ENCODE results near the gene AGAP3.

The AGAP3 gene

GRCh38 chr7:151142686-151143040 is 56.4 kb downstream of the AGAP3 start:
- no peak for DNase-seq (ENCODE audit: low read depth in 2 of 2)
- H3K4me3 ChIP-seq (replicated peaks in 1 of 2; ENCODE audit: low read depth in 2 of 2, low read length in 2 of 2) = no peak overlapping the region
- no peak for TF ChIP-seq CTCF (IDR thresholded peaks at IDR 0.05; ENCODE audit: low read depth, low read length)

- TF ChIP-seq CTCF (IDR thresholded peaks at IDR 0.05; ENCODE audit: low read depth, low read length) = no peak
- H3K4me3 ChIP-seq (replicated peaks in 1 of 2; ENCODE audit: low read depth in 2 of 2, low read length in 2 of 2) = no peak overlapping the region
- DNase-seq (ENCODE audit: low read depth in 2 of 2) = peak in 1 of 2 donors; percentile 41
Measured at GRCh38 chr7:151143261-151144015, 57.2 kb downstream of the AGAP3 start.

GRCh38 chr7:151144387-151144786 is 58.1 kb downstream of the AGAP3 start:
- DNase-seq (ENCODE audit: low read depth in 2 of 2) = no peak
- no peak overlapping the region for H3K4me3 ChIP-seq (replicated peaks in 1 of 2; ENCODE audit: low read depth in 2 of 2, low read length in 2 of 2)
- TF ChIP-seq CTCF (IDR thresholded peaks at IDR 0.05; ENCODE audit: low read depth, low read length) = no peak

- H3K4me3 ChIP-seq (replicated peaks in 1 of 2; ENCODE audit: low read depth in 2 of 2, low read length in 2 of 2) = no peak overlapping the region
- TF ChIP-seq CTCF (IDR thresholded peaks at IDR 0.05; ENCODE audit: low read depth, low read length) = no peak
- DNase-seq (ENCODE audit: low read depth in 2 of 2) = no peak
Measured at GRCh38 chr7:151146761-151147160, 60.5 kb downstream of the AGAP3 start.

- H3K4me3 ChIP-seq (replicated peaks in 1 of 2; ENCODE audit: low read depth in 2 of 2, low read length in 2 of 2) = no peak overlapping the region
- TF ChIP-seq CTCF (IDR thresholded peaks at IDR 0.05; ENCODE audit: low read depth, low read length) = no peak
- no peak for DNase-seq (ENCODE audit: low read depth in 2 of 2)
Measured at GRCh38 chr7:151148319-151149259, 62.3 kb downstream of the AGAP3 start.

- no peak for DNase-seq (ENCODE audit: low read depth in 2 of 2)
- no peak for TF ChIP-seq CTCF (IDR thresholded peaks at IDR 0.05; ENCODE audit: low read depth, low read length)
Measured at GRCh38 chr7:151150388-151150787, 64.1 kb downstream of the AGAP3 start.

More at GRCh38 chr7:151150388-151150787, 64.1 kb downstream of the AGAP3 start:
- no peak overlapping the region for H3K4me3 ChIP-seq (replicated peaks in 1 of 2; ENCODE audit: low read depth in 2 of 2, low read length in 2 of 2)
